Measurements from ENCODE around the gene PDCD7.
"Not testable (repeated sequence)": the region's sequence is repeated elsewhere in the genome, so short reads cannot be mapped to it uniquely, and the experiment has no call there.

The PDCD7 gene

GRCh38 chr15:65091946-65092770 is 41.5 kb downstream of the PDCD7 start:
- DNase-seq (ENCODE audit: low spot score) = no peak

DNA sequence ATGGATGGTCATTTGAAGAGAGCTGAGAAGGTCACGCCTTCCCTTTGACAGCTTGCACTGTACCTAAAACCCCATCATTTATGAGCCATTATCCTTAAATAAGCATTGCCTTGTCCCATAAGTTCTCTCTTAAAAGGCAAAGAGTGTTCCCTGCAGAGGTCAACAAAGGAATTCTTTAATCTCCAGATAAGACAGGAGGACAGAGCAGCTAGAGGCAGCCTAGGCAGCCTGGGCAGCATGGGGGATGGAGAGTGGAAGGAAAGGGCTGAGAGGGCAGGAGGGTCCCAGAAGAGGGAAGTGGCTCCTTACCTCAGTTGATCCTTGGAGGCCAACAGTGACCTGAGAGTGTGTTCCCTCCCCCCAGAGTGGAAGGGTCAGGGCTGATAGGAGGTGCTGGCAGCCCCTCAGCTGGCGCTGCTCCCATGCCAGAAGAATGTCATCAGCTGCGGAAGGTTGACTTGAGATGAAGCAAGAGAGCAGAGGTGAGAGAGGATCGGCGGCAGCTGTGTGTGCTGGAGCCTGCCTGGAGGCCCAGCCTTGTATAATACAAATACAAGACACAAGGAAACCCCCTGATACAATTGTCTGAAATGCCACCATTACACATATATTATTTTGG is 44.3 kb downstream of the PDCD7 start:
- DNase-seq (ENCODE audit: low spot score) = no peak

GRCh38 chr15:65088643-65089021 is 45.0 kb downstream of the PDCD7 start:
- DNase-seq (ENCODE audit: low spot score) = no peak

GRCh38 chr15:65087873-65088642 is 45.5 kb downstream of the PDCD7 start:
- DNase-seq (ENCODE audit: low spot score) = no peak

- no peak for DNase-seq (ENCODE audit: low spot score)
These were observed 46.2 kb downstream of the PDCD7 start for GRCh38 chr15:65087411-65087810.

DNA sequence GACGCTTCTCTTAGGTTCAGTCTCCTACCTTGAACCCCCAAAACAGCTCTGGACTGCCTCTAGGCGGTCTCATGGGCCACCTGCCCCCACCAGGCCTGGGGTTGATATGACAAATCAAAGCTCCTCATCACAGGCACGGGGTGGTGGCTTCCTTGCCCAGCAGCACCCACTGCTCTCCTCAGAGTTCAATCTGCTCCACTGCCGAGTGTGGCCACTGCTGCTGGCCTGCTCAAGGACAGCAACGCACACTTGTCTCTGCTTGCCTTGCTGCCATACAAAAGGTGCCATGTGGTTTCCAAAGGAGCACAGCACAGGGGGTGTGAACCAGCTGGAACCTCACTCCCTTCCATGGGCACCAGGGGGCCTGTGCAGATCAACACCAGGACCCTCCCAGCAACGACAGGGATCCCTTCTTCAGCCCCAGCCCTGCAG is 46.9 kb downstream of the PDCD7 start:
- DNase-seq (ENCODE audit: low spot score) = no peak

- DNase-seq (ENCODE audit: low spot score) = peak; percentile 48
These were observed 47.5 kb downstream of the PDCD7 start for GRCh38 chr15:65085990-65086679.

GRCh38 chr15:65085207-65085753 is 48.3 kb downstream of the PDCD7 start:
- DNase-seq (ENCODE audit: low spot score) = no peak

- no peak for DNase-seq (ENCODE audit: low spot score)
These were observed 49.0 kb downstream of the PDCD7 start for GRCh38 chr15:65084500-65085206.

GRCh38 chr15:65083262-65083701 is 50.3 kb downstream of the PDCD7 start:
- DNase-seq (ENCODE audit: low spot score) = no peak

DNA sequence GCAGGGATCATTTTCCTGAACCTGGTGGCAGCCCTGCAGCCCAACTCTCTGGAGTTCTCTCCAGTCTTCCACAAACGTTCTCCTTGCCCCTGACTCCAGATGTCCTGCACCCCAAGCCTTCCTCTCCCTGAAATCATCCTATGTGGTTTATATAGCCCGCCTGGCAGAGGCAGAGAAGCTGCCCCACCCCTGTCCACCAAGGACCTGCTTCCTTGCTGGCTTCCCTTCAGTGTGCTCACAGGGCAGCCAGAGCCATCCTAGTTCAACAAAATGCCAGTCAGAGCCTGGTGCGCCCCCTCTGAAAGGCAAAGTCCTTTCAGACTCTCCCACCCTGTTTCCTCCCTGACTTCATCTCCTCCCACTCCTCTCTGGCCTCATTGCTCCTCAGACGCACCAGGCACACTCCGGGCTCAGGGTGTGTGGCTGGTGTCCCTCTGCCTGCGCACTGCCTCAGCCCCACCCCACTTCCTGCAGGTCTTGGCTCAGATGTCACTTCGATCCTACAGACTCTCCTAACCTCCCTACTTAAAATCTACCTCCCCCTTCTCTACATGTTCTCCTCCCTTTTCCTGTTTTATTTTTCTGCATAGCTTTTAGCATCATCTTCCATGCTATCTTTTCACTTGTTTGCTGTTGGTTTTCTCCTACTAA is 51.2 kb downstream of the PDCD7 start:
- peak; percentile 43 for DNase-seq (ENCODE audit: low spot score)

DNA sequence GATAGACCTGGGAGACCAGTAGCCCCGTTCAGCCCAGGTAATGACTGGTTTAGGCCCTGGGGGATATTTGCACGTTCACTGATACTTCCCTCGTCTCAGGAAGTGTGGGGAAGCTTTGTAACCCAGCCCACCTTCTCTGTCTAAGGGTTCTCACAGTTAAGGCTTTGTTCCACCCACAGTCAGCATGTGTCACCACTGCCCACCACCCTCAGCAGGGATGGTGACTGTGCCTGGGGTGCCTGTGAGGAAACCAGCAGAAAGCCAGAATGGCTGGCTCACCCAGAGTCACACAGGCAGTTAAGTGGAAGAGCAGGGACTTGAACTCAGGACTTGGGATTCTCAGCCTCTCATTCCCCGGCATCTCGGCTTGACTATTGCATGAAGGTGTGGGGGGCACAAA is 51.9 kb downstream of the PDCD7 start:
- DNase-seq (ENCODE audit: low spot score) = no peak

GRCh38 chr15:65081270-65081669 is 52.3 kb downstream of the PDCD7 start:
- no peak for DNase-seq (ENCODE audit: low spot score)

DNA sequence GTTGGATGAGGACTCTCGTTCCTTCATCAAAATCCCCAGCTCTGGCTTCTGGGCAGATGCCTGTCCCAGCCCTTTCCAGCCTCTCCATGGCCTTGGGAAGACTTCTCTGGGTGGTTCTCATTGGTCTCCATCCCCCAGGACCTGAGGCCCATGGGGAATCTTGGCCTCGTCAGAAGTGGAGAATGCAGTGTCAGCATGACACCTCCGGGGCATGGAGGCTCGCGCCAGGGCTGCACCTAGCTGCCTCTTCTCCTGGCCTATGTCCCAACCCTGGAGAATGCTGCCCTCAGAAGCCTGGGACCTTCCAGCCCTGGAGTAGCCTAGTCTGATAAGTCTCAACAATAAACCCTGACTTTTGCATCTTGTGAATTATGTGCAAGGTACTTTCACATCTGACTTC is 54.0 kb downstream of the PDCD7 start:
- DNase-seq (ENCODE audit: low spot score) = no peak

DNA sequence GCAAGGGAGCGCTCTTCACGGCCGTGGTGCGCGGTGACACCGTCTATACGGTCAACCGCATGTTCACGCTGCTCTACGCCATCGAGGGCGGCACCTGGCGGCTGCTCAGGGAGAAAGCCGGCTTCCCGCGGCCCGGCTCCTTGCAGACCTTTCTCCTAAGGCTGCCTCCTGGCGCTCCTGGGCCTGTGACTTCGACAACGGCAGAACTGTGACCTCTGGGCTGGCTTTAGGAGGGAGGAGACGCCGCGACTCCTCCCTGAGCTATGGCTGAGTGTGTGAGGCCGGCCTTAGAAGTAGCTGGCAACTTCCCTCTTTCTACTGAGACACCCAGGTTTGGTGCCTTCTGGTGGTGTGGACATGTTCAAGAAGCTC is 55.6 kb downstream of the PDCD7 start:
- DNase-seq (ENCODE audit: low spot score) = no peak

DNA sequence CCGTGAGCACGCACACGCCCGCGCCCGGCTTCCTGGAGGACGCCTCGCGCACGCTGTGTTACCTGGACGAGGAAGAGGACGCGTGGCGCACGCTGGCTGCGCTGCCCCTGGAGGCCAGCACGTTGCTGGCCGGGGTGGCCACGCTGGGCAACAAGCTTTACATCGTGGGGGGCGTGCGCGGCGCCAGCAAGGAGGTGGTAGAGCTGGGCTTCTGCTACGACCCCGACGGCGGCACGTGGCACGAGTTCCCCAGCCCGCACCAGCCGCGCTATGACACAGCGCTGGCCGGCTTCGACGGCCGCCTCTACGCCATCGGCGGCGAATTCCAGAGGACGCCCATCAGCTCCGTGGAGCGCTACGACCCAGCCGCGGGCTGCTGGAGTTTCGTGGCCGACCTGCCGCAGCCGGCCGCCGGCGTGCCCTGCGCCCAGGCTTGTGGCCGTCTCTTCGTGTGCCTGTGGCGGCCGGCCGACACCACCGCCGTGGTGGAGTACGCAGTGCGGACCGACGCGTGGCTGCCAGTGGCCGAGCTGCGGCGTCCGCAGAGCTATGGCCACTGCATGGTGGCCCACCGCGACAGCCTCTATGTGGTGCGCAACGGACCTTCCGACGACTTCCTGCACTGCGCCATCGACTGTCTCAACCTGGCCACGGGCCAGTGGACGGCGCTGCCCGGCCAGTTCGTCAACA is 56.2 kb downstream of the PDCD7 start:
- no peak for DNase-seq (ENCODE audit: low spot score)

DNA sequence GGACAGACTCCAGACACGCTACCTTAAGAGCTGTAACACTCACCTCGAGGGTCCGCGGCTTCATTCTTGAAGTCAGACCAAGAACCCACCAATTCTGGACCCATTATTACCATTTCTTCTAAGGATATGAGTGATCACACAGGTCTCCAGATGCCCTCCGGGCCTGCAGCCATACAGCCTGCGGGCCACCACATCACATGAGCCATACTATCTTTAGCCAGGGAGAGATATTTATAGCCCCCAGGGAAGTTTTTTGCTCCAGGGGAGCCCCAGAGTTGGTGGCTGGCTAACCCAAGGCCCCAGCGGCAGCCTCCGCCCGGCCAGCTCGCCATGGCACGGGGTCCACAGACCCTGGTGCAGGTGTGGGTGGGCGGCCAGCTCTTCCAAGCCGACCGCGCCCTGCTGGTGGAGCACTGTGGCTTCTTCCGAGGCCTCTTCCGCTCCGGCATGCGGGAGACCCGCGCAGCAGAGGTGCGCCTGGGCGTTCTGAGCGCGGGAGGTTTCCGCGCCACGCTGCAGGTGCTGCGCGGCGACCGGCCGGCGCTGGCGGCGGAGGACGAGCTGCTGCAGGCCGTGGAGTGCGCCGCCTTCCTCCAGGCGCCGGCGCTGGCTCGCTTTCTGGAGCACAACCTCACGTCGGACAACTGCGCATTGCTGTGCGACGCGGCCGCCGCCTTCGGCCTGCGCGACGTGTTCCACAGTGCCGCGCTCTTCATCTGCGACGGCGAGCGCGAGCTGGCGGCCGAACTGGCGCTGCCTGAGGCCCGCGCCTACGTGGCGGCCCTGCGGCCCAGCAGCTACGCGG is 56.9 kb downstream of the PDCD7 start, which contains the start of gene KBTBD13:
TSS of gene KBTBD13 (plus strand) at position 261 of the 805 bp plus-strand sequence. CDS start at position 331, 70 bp downstream.
- no peak for DNase-seq (ENCODE audit: low spot score)

- not testable (repeated sequence) for DNase-seq (ENCODE audit: low spot score)
These were observed 57.8 kb downstream of the PDCD7 start for GRCh38 chr15:65075607-65076395.
